B cell (primary cell): ENCODE measurements around the gene NUP210. TPM values are rescaled to one million over a fixed set of nuclear protein-coding genes. Genes with fewer than 3 reads are reported as not detected.

Experiments
- ATAC-seq: fragments of 200-7000 bp; cut with Tn5 transposase; one replicate; pipeline ENCODE4 v1.10.0; 2021; ENCODE audit warnings: low read depth, mild to moderate bottlenecking, moderate number of reproducible peaks, moderate library complexity
- CTCF ChIA-PET: fragments of 350-600 bp; sonication (Branson Sonifier 250); formaldehyde crosslinking; loops from one replicate; lab custom pipeline; 2021; ENCODE audit warnings: antibody characterized with exemption, inconsistent platforms; lab: Charles Lee
- POLR2A ChIA-PET: fragments of 350-600 bp; sonication (Branson Sonifier 250); formaldehyde crosslinking; loops from one replicate; lab custom pipeline; 2021; ENCODE audit warnings: antibody characterized with exemption; lab: Charles Lee
- DNase-seq: peaks from one replicate; pipeline ENCODE4 v3.0.0; 2013
- H2AFZ ChIP-seq: 2 replicates; pipeline ENCODE4 v1.6.1; 2012; ENCODE audit warnings: mild to moderate bottlenecking, low read depth, low read length; ENCODE audit not compliant: insufficient read depth, poor library complexity, severe bottlenecking
- H3K27ac ChIP-seq, 2 donors: 1 replicate in 1 of 2; 2 replicates in 1 of 2; pipeline ENCODE4 v1.5.1; 2012 to 2013; ENCODE audit warnings: low read length in 2 of 2, mild to moderate bottlenecking in 2 of 2, moderate library complexity in 1 of 2
- H3K27me3 ChIP-seq, 4 experiments: fragments of 200-600 bp in 1 of 4; sonication (generic) in 1 of 4; replicated peaks in 1 of 4; 1 replicate in 2 of 4; 2 replicates in 2 of 4; pipeline versions ENCODE4 v1.6.1 to v1.7.0; 2013 to 2016; ENCODE audit warnings: low read length in 3 of 4, mild to moderate bottlenecking in 2 of 4, mixed read lengths in 1 of 4, moderate library complexity in 1 of 4; ENCODE audit not compliant: insufficient read depth in 4 of 4, control insufficient read depth in 3 of 4; ENCODE audit errors: control extremely low read depth in 1 of 4
- H3K36me3 ChIP-seq, 2 experiments: replicated peaks in 1 of 2; 1 replicate in 1 of 2; 2 replicates in 1 of 2; pipeline versions ENCODE4 v1.6.1 to v1.7.1; 2013; ENCODE audit warnings: low read length in 1 of 2; ENCODE audit not compliant: insufficient read depth in 2 of 2, control insufficient read depth in 1 of 2; ENCODE audit errors: control extremely low read depth in 1 of 2, extremely low read depth in 1 of 2
- H3K4me1 ChIP-seq, 2 donors: fragments of 200-600 bp in 1 of 2; sonication (generic) in 1 of 2; 1 replicate in 1 of 2; 2 replicates in 1 of 2; pipeline versions ENCODE4 v1.5.1 to v1.6.1; 2013 to 2017; ENCODE audit warnings: low read length in 2 of 2; ENCODE audit not compliant: control insufficient read depth in 2 of 2, insufficient read depth in 2 of 2
- H3K4me2 ChIP-seq: replicated peaks from 2 replicates; pipeline ENCODE3; 2012; ENCODE audit warnings: mild to moderate bottlenecking, low read depth, low read length; ENCODE audit not compliant: poor library complexity, severe bottlenecking
- H3K4me3 ChIP-seq, 5 experiments: fragments of 200-600 bp in 1 of 5; sonication (generic) in 1 of 5; 1 replicate in 3 of 5; 2 replicates in 2 of 5; pipeline versions ENCODE4 v1.5.1 to v1.7.0; 2011 to 2016; ENCODE audit warnings: low read length in 4 of 5, mild to moderate bottlenecking in 4 of 5, low read depth in 2 of 5, control low read depth in 1 of 5, moderate library complexity in 1 of 5; ENCODE audit not compliant: insufficient read depth in 1 of 5; ENCODE audit errors: control extremely low read depth in 1 of 5, extremely low read depth in 1 of 5
- H3K79me2 ChIP-seq: fragments of 200-600 bp; sonication (generic); one replicate; pipeline ENCODE4 v1.6.0; 2016; ENCODE audit warnings: low read length; ENCODE audit not compliant: control insufficient read depth, insufficient read depth
- H3K9ac ChIP-seq: fragments of 200-600 bp; sonication (generic); 2 replicates; pipeline ENCODE4 v1.6.1; 2017; ENCODE audit warnings: mild to moderate bottlenecking, low read length, moderate library complexity
- H3K9me3 ChIP-seq, 3 donors: one replicate each; pipeline versions ENCODE4 v1.6.1 to v1.7.1; 2013; ENCODE audit warnings: low read length in 2 of 3; ENCODE audit not compliant: control insufficient read depth in 2 of 3, insufficient read depth in 1 of 3; ENCODE audit errors: control extremely low read depth in 1 of 3
- H4K20me1 ChIP-seq: 2 replicates; pipeline ENCODE4 v1.6.0; 2012; ENCODE audit warnings: mild to moderate bottlenecking, low read length; ENCODE audit not compliant: insufficient read depth, control insufficient read depth, poor library complexity, severe bottlenecking
- H3K27ac Mint-ChIP-seq: one replicate; pipeline ENCODE4 v1.8.0; 2021; ENCODE audit warnings: mixed read lengths
- H3K27me3 Mint-ChIP-seq: one replicate; pipeline ENCODE4 v1.8.0; 2021; ENCODE audit warnings: mixed read lengths
- H3K4me1 Mint-ChIP-seq: one replicate; pipeline ENCODE4 v1.8.0; 2021; ENCODE audit warnings: mixed read lengths
- H3K4me3 Mint-ChIP-seq: one replicate; pipeline ENCODE4 v1.8.0; 2021; ENCODE audit warnings: mixed read lengths
- H3K9me3 Mint-ChIP-seq: one replicate; pipeline ENCODE4 v1.8.0; 2022; ENCODE audit warnings: mixed read lengths; ENCODE audit not compliant: insufficient read depth
- EZH2 ChIP-seq: IDR thresholded peaks from 2 replicates; pipeline ENCODE4 v1.6.1; 2012; ENCODE audit warnings: borderline replicate concordance, low read depth, mild to moderate bottlenecking, moderate library complexity, low read length; ENCODE audit not compliant: insufficient read depth, poor library complexity, severe bottlenecking
- WGBS: methylation state at CpG from one replicate; pipeline ENCODE4 v1.1.5; 2013; ENCODE audit warnings: missing lambda C conversion rate; ENCODE audit not compliant: insufficient coverage; 5-methylcytosine and 5-hydroxymethylcytosine counted together
- intact Hi-C: fragments of 100-400 bp; cut with micrococcal nuclease; formaldehyde crosslinking; loops from one replicate; pipeline ENCODE4 v1.10.0; 2022
- polyA plus RNA-seq: library from polyadenylated mRNA; depleted of rRNA; stranded (reverse); fragments of >200 nt; gene quantifications from 2 replicates; pipeline ENCODE4 v1.2.3, GENCODE V29; 2012
- total RNA-seq, 2 donors: library from RNA; stranded (reverse); fragments of 120-200 nt in 1 of 2; gene quantifications; 1 replicate in 1 of 2; 2 replicates in 1 of 2; pipeline versions ENCODE4 v1.2.3 to v1.2.4, GENCODE V29; 2013 to 2022
- TF ChIP-seq, protein P1 (sequence below): fragments of 200-600 bp; IDR thresholded peaks from one replicate; pipeline ENCODE4 v1.8.0; 2022; ENCODE audit warnings: antibody characterized with exemption, mild to moderate bottlenecking

The NUP210 gene
- total and polyA plus RNA-seq, 2 donors (not counting 1 experiment from before 2014, with no cell fraction given): 114 to 159 TPM

DNA sequence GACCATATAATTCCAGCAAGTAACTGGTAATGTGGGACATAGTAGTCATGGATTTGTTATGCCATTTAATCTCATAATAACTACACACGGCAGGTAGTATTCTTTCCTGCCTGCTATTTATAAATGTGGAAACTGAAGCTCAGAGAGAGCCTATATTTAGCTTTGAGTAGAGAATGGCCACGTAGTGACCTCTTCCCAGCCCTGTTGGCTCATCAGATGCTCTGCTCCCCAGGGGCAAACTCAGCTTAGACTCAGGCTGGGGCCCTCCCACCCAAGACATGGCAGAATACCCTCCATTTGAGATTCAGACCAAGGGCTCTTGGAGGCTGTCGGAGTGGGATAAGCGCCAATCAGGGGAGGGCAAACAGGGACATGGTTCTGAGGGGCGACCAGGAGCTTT is 42.7 kb upstream of the NUP210 start:
- no peaks in the 10 kb centered on the region for H3K4me1 ChIP-seq
- H3K9me3 Mint-ChIP-seq: no peaks in the 10 kb centered on the region
- ChIA-PET POLR2A (no interaction called here), CTCF (interaction anchor here (0.6 to 4.0 kb wide), 8 partner anchors 10 to 451 kb away, joined by 3 to 38 read pairs (median 4); no protein-coding TSS in a partner anchor)
- no peak overlapping the region for H3K27ac Mint-ChIP-seq
- H3K4me3 ChIP-seq: no peak overlapping the region
- H3K79me2 ChIP-seq: no peaks in the 10 kb centered on the region
- no peaks in the 10 kb centered on the region for H4K20me1 ChIP-seq
- H3K27me3 ChIP-seq: peaks cover 0 to 12% (median 2%) of the 10 kb centered on the region in 4 experiments
- WGBS: 77% methylated on average over 4 of the region's 5 CpGs
- no peak overlapping the region for H3K27ac ChIP-seq
- intact Hi-C loops: no loop called here
- ATAC-seq (no peak), DNase-seq (no peak)
- H3K9ac ChIP-seq: no peak overlapping the region
- no peak overlapping the region for H2AFZ ChIP-seq
- no peak overlapping the region for H3K4me3 Mint-ChIP-seq
- H3K9me3 ChIP-seq: peaks cover 0 to 4% (median 0%) of the 10 kb centered on the region in 3 donors
- TF ChIP-seq EZH2: no peak
- TF ChIP-seq, protein P1, sequence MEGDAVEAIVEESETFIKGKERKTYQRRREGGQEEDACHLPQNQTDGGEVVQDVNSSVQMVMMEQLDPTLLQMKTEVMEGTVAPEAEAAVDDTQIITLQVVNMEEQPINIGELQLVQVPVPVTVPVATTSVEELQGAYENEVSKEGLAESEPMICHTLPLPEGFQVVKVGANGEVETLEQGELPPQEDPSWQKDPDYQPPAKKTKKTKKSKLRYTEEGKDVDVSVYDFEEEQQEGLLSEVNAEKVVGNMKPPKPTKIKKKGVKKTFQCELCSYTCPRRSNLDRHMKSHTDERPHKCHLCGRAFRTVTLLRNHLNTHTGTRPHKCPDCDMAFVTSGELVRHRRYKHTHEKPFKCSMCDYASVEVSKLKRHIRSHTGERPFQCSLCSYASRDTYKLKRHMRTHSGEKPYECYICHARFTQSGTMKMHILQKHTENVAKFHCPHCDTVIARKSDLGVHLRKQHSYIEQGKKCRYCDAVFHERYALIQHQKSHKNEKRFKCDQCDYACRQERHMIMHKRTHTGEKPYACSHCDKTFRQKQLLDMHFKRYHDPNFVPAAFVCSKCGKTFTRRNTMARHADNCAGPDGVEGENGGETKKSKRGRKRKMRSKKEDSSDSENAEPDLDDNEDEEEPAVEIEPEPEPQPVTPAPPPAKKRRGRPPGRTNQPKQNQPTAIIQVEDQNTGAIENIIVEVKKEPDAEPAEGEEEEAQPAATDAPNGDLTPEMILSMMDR: no peak
- peaks cover 3% of the 10 kb centered on the region for H3K4me1 Mint-ChIP-seq
- H3K36me3 ChIP-seq: no peaks in the 10 kb centered on the region
- no peak overlapping the region for H3K4me2 ChIP-seq
- peaks cover 25% of the 10 kb centered on the region for H3K27me3 Mint-ChIP-seq

DNA sequence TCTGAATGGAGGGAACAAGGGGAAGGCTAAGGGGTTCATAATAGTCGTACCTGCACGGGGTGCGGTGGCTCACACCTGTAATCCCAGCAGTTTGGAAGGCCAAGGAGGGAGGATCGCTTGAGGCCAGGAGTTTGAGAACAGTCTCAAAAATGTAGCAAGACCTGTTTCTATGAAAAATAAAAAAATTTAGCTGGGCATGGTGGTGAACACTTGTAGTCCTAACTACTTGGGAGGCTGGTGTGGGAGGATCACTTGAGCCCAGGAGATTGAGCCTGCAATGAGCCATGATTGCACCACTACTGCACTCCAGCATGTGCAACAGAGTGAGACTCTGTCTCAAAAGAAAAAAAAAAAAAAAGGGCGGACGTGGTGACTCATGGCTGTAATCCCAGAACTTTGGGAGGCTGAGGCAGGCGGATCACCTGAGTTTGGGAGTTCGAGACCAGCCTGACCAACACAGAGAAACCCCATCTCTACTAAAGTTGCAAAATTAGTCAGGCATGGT is 42.1 kb upstream of the NUP210 start:
- Histone ChIP-seq H3K4me3 (no peak overlapping the region), H3K4me2 (no peak overlapping the region), H3K36me3 (no peaks in the 10 kb centered on the region), H3K27me3 (peaks cover 0 to 12% (median 2%) of the 10 kb centered on the region in 4 experiments), H3K79me2 (no peaks in the 10 kb centered on the region), H3K9ac (no peak overlapping the region), H3K4me1 (no peaks in the 10 kb centered on the region), H4K20me1 (no peaks in the 10 kb centered on the region), H2AFZ (no peak overlapping the region), H3K9me3 (peaks cover 0 to 4% (median 0%) of the 10 kb centered on the region in 3 donors), H3K27ac (no peak overlapping the region)
- Mint-ChIP-seq H3K4me1 (peaks cover 3% of the 10 kb centered on the region), H3K9me3 (no peaks in the 10 kb centered on the region), H3K27me3 (peaks cover 21% of the 10 kb centered on the region), H3K4me3 (no peak overlapping the region), H3K27ac (no peak overlapping the region)
- ATAC-seq (no peak), DNase-seq (no peak)
- intact Hi-C loops: no loop called here
- ChIA-PET POLR2A (no interaction called here), CTCF (interaction anchor here (0.6 to 4.0 kb wide), 13 partner anchors 9 to 451 kb away, joined by 3 to 38 read pairs (median 4); no protein-coding TSS in a partner anchor)
- TF ChIP-seq, protein P1: no peak
- no peak for TF ChIP-seq EZH2
- WGBS: 97% methylated on average over 8 of the region's 8 CpGs
